HG02763 (cell line): ENCODE results near the gene ARHGEF37.
"Not testable (repeated sequence)": the region's sequence is repeated elsewhere in the genome, so short reads cannot be mapped to it uniquely, and the experiment has no call there.

Experiments
- ATAC-seq: cut with Tn5 transposase; IDR thresholded peaks from one replicate; pipeline ENCODE4 v1.9.1; 2021; ENCODE audit warnings: mild to moderate bottlenecking, moderate library complexity; ENCODE audit not compliant: unreplicated experiment

Gene ARHGEF37

DNA sequence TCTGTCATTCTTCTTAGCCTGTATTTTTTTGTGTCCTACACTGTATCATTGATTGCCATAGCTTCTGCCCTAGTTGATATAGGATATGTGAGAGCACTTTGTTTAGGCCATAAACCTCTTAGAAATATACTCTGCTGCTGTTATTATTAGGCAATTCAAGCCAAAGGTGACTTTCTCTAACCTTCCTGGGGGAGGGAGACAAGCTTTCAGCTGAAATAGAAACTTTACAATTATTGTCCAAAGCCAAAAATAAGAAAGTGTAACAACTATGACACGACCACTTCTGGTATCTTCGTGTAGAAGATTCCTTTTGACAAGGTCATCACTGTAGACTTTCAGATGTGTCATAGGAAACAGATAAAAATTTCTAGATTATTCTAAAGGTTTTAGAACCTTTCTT, 17.8 kb upstream of the ARHGEF37 start:
- no peak for ATAC-seq

DNA sequence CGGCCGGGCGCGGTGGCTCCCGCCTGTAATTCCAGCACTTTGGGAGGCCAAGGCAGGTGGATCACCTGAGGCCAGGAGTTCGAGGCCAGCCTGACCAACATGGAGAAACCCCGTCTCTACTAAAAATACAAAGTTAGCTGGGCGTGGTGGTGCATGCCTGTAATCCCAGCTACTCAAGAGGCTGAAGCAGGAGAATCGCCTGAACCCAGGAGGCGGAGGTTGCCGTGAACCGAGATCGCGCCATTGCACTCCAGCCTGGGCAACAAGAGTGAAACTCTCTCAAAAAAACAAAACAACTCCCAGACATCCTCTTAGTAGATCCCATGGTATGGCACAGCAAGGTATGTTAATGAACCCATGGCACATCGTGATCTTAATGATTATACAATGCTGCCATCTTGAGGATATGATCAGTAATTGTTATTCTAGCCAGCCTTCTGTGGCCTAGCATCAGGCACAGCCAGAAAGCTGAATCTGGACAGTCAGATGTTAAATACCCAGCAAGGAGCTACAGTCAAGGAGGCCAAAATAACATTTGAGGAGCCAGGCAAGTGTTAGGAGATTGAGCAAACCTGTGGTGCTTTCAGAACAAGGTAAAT, 16.7 kb upstream of the ARHGEF37 start:
- peak; percentile 77 for ATAC-seq

DNA sequence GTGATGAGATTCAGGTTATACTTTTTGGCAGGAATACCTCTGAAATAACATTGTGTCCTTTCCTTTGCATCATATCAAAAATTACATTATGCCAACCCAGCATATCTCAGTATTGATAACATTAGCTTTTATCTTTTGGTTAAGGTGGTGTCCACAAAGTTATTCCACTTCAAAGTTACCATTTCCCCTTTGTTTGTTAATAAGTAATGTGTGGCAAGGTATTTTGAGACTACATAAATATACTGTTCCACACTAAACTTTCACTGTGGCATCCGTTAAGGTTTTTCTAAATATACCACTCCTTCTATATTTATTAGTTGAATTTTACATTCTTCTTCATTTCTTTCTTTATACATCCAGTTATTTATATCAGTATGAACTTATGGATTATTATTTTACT, 14.1 kb upstream of the ARHGEF37 start:
- no peak for ATAC-seq

DNA sequence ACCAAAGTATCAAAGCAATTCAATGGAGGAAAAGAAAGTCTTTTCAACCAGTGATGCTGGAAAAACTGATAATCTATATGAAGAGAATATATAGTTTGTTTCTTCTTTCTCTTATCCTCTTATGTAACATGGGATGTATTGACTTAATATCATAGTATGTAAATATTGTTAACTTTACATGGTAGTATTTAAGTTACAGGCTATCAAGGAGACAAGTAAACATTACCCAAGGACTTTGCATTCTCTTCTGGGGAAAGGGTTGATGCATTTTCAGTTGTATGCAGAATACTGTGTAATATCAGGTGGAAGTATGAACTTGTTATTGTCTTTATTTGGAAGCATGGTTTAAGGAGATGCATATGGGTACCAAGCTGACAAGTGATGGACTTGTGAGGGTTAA, 9.1 kb upstream of the ARHGEF37 start:
- ATAC-seq, result no peak

DNA sequence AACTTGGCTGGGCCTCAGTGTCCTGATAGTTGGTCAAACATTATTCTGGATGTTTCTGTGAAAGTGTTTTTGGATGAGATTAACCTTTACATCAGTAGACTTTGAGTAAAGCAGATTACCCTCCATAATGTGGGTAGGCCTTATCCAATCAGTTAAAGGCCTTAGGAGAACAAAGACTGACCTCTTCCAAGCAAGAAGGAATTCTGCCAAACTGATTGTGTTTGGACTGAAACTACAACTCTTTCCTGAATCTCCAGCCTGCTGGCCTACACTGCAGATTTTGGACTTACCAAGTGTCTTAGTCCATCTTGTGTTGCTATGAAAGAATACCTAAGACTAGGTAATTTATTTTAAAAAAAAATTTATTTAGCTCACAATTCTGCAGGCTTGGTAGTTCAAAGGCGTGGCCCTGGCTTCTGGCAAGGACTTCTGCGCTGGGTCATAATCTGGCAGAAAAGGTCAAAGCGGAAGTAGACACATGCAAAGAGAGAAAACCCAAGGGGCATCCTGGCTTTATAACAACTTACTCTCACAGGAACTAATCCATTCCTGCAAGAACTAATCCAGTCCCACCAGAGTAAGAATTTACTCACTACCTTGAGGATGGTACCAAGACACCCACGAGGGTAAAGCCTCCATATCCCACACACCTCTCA, 8.6 kb upstream of the ARHGEF37 start:
- ATAC-seq, result no peak

DNA sequence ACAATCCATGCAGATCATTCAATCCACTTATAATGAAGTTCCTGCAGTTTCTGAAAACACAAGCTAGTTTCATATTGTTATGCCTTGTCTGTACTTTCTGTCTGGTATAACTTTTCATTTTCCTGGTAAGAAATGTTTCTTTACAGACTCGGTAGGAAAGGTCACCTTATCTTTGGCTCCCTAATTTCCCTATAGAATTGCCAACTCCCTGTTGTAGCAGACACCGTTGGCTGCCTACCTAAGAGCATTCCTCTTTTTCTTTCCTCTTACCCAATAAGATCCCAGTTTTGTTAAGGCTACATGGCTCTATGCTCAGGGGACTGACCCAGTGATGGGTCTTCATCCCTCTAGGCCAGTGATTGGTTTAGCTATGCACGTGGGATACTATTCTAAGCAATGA, 6.2 kb upstream of the ARHGEF37 start:
- ATAC-seq, result no peak

DNA sequence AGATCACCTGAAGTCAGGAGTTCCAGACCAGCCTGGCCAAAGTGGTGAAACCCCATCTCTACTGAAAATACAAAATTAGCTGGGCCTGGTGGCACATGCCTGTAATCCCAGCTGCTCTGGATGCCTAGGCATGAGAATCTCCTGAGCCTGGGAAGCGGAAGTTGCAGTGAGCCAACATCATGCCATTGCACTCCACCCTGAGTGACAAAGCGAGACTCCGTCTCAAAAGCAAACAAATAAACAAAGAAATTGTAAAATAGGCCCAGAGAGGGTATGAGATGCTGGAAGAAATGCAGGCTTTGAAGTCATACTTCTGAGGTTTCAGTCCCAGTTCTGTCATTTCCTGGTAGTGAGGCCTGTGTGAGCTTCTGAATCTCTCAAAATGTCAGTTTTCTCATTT, 5.3 kb upstream of the ARHGEF37 start:
- no peak for ATAC-seq

DNA sequence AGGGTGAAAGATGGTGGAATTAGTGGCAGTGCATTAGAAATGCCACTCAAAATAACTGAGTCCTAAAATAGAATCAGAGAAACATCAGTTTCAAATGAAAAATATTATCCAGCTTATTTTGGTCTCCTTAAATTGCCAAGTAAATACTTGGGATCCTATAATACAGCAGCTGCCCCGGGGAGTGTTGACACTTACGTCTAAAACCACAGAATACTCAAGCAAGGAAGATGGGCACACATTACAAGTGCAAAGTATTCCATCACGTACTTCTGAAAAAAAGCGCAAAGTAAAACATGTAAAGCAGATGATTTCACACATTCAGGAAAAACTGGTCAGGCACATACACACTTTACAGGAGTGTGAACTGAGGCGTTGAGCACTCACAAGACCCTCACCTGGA, 2.4 kb upstream of the ARHGEF37 start:
- no peak for ATAC-seq

DNA sequence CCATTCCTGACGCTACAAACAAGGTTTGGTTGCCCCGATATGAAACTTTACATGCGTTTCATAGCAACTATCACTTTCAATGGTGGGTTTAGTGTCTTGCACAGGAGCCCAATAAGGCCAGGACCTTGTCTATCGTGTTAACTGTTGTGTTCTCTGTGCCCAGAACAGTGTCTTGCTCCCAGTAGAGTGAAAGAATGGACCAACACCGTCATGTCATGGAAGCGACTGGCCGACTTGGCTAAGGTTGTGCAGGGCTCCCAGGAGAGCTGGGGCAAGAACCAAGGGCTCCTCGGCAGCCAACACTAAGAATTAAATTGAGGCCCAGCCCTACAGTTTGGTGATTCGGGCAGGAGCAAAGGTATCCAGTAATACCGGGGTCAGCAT, 498 bp upstream of the ARHGEF37 start:
- ATAC-seq, result no peak

DNA sequence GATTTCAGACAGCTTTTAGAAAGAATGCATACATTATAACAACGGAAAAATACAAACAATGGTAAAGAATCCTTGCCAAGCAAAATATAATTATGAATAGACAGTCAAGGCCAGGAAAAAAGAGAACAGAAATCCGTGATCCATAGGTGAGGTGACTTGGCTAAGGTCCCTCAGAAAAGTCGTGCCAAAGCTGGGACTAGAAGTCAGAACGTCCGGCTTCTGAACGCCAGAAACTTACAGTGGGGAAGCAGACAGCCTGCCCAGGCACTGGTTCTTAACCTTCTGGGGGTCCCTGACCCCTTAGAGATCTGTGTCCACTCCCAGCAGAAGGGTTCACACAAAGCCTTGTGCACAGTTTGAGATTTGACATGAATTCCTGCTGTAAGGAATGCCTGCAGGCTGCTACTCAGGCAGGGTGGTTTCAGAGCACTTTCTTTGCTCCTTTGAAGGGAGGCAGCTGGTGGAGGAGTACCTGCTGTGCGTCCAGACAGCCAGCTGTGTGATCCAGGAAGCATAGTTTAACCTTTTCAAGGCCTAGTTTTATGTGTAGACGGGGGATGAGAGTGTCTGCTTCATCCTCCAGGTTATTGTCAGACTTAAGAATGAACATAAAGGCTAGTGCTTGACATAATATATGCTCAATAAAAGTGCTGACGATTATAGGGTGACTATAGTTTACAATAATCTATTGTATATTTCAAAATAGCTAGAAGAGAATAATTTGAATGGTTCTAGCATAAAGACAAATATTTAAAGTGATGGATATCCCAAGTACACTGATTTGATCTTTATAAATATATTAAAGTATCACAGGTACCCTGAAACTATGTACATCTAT, 852 bp downstream of the ARHGEF37 start:
- ATAC-seq, result no peak

DNA sequence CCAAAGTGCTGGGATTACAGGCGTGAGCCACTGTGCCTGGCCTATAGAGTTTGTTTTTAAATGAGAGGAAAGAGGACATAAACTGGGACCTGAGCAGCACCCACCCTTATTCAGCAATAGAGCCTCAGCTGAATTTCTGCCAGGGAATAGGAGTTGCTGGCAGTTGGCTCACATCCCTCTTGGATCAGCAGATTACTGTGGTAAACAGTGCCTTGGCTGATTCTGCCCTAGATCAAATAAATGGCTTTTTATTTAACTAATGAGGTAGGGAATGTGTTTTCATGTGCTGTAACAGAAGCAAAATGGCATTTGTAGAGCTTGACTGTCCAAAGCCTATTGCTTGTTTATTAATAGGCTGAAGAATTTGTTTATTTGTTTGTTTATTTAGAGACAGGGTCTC, 2.1 kb downstream of the ARHGEF37 start:
- ATAC-seq, result no peak

DNA sequence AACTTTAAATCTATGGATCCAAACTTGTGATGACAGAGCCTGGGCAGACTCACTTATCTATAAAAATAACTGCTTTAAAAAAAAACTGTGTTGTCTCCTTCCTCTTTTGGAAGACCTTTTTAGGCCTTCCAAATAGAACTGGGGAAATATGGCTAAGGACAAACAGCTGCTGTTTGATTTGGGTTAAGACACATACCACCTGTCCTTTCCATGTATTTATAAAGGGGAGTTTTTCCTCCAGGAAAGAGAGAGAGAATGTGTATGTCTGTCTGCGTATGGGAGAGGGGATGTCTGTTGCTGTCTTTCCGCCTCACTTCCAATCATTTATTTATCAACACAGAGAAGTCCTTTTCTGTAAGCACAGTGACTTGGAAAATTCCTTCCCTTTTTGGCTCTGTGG, 2.8 kb downstream of the ARHGEF37 start:
- ATAC-seq, result no peak

DNA sequence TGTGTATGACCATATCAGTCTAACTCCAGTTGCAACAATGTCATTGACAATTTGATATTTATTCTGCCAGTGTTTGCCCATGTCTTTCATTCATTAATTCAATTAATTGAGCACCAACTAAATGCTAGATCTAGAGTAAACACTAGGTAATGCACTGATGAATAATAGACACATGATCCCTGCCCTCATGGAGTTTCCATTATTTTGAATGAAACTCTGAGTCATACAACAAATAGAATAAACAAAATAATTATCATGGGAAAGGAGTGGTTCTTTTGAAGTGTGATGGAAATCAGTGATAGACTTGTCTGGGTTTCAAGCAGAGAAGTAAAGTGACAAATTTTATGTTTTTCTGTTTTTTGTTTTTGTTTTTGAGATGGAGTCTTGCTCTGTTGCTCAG, 4.6 kb downstream of the ARHGEF37 start:
- ATAC-seq, result no peak

DNA sequence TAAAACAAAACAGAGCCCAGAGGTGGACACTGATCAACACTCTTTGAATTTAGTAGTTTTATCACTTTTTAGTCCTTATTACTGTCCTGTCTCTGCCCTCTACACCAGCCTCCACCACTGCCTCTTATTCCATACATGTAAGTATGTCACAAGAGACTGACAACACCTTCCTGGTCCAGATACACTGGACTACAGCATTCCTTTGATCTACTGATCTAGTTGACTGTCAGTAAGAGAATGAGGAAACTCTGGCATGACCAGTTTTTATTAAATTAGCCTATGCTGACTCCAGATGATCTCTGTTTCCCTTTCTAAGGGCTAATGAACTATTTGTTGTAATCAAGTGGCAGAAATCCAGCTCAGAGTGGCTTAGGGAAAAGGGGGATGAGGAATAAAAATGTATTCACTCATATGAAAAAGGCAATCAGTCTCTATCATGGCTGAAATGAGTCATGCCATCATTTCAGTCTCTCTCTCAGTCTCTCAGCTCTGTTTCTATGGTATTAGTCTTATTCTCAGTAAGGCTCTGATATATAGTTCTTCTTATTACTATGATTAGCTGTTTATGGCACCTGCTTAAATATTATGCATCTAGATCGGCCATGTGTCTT, 5.5 kb downstream of the ARHGEF37 start:
- ATAC-seq, result no peak

DNA sequence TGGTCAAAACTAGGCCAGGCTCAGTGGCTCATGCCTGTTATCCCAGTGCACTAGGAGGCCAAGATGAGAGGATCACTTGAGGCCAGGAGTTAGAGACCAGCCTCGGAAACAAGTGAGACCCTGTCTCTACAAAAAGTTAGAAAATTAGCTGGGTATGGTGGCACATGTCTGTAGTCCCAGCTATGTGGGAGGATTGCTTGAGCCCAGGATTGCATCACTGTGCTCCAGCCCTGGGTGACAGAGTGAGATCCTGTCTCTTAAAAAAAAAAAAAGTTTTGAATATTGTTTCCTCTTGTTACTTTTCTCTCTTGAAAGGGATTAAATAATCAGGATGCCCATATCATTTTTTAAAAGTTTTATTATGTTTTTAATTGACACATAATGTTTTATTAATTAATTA, 7.6 kb downstream of the ARHGEF37 start:
- ATAC-seq, result no peak

DNA sequence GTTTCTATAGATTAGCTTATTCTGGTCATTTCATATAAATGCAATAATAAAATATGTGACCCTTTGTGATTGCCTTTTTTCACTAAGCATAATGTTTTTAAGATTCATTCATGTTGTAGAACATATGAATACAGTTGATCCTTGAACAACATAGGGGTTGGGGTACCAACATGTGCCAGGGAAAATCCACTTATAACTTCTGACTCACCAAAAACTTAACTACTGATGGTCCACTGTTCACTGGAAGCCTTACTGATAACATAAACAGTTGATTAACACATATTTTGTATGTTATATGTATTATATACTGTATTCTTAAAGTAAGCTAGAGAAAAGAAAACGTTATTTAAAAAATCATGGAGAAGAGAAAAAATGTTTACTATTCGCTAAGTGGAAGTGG, 12.1 kb downstream of the ARHGEF37 start:
- ATAC-seq, result no peak

DNA sequence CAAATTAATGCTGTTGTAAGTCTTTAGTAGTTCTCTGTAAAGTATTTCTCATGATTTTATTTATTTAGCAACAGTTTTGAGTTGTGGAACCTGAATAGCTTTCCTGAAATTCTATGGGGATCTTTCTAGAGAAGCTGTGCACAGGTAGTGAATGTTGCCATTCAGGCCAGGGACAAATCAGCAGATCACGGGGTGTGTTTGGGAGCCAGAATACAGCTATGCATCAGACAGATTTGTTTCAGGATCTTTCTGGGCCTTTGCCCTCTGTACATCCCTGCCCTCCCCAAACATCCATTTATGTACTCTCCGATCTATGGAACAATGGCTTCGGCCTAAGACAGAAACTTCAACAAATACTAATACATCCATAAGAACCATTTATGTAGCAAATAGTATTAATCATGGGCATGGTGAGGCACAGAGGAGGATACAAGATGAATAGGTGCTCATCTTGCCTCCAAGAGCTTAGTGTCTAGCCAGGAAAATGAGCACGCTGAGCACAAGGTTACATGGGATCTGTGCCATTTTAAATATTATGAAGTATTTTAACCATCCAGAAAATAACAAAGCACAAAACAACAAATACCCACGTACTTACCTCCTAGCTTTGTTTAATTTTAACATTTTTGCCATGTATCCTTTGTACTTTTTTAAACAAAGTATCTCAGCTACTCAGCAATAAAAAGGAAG, 13.1 kb downstream of the ARHGEF37 start:
- no peak for ATAC-seq

DNA sequence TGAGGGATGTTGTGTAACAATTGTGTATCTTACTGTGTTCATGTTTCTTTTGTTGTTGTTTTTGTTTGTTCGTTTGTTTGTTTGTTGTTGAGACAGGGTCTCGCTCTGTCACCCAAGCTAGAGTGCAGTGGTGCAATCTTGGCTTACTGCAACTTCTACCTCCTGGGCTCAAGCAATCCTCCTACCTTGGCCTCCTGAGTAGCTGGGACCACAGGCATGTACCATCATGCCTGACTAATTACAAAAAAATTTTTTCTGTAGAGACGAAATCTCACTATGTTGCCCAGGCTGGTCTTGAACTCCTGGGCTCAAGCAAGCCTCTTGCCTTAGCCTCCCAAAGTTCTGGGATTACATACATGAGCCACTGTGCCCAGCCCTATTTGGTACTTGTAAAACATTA, 13.8 kb downstream of the ARHGEF37 start:
- ATAC-seq, result not testable (repeated sequence)

DNA sequence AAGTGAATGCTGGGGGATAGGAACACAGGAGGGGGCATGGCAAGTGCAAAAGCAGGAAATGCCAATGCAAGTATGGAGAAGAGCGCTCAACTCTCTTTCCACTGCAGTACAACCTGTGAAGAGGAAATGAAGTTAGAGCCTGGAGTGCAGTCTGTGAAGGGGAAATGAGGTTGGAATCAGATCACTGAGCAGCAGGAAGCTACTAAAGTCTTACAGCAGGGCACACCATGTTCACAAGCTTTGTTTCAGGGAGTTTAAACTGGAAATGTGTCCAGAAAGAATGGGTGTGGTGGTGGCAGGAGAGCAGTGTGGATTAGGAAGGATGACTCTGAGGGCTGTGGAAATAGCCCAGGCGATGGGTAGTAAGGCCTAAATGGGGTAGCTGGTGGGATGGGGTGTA, 15.4 kb downstream of the ARHGEF37 start:
- ATAC-seq, result no peak

DNA sequence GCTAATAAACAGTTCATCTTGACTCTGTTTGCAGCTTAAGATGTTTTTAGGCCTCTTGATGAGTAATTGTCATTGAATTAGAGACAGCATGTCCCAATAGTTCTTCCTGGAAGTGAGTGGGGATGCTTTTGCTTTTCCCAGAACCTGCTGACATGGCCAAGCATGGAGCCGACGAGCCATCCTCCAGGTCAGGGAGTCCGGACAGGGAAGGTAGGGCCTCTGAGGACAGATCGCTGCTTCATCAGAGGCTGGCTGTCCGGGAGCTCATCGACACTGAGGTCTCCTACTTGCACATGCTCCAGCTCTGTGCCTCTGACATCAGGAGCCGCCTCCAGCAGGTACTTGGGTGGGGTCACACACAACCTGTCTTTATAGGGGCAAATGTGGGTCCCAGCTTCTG, 16.3 kb downstream of the ARHGEF37 start:
- no peak for ATAC-seq

DNA sequence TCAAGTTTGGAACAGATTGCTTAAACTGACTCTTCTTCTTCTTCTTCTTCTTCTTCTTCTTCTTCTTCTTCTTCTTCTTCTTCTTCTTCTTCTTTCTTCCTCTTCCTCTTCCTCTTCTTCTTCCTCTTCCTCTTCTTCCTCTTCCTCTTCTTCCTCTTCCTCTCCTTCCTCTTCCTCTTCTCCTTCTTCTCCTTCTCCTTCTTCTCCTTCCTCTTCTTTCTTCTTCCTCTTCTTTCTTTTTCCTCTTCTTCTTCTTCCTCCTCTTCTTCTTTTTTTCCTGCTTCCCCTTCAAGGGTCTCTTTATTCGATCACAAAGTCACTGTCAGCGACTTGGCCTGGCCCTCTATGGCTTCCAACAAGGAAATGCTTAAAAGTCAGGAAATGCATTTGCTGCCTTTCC, 16.9 kb downstream of the ARHGEF37 start:
- ATAC-seq, result not testable (repeated sequence)
